ENCODE data around the gene RASSF5. TPM values are rescaled to one million over a fixed set of nuclear protein-coding genes. Genes with fewer than 3 reads are reported as not detected.
"Not testable (repeated sequence)": the region's sequence is repeated elsewhere in the genome, so short reads cannot be mapped to it uniquely, and the experiment has no call there.

The RASSF5 gene
- polyA plus RNA-seq, 1 of the 3 experiments (the other 2 are of a cell fraction), result 2.2 TPM

- TF ChIP-seq MXI1 (IDR thresholded peaks at IDR 0.05; ENCODE audit: low read depth, low read length) (no peak), FOXJ3 (CRISPR knock-in tag; IDR thresholded peaks at IDR 0.05) (no peak), SIN3A (IDR thresholded peaks at IDR 0.05; ENCODE audit: borderline replicate concordance, low read depth, low read length) (no peak), ELF1 (IDR thresholded peaks at IDR 0.05) (no peak), MEF2A (IDR thresholded peaks at IDR 0.05; ENCODE audit: borderline replicate concordance, low read depth) (no peak), POLR2AphosphoS5 (IDR thresholded peaks at IDR 0.05; ENCODE audit: low read depth, low read length) (no peak), TAF1 (IDR thresholded peaks at IDR 0.05; ENCODE audit: borderline replicate concordance, low read depth, low read length) (no peak)
These were observed 73.2 kb downstream of the RASSF5 start (continued) for GRCh38 chr1:206580438-206581113.

GRCh38 chr1:206581114-206581497, 73.8 kb downstream of the RASSF5 start:
- H3K9me2 ChIP-seq; DNase-seq; H3K27me3 ChIP-seq (ENCODE audit: insufficient read depth); H2AFZ ChIP-seq (ENCODE audit: low read depth); H4K20me1 ChIP-seq (ENCODE audit: insufficient read depth); H3K79me2 ChIP-seq (ENCODE audit: insufficient read depth); H3K4me3 ChIP-seq (ENCODE audit: low read depth in 2 of 2, low read length in 1 of 2); H3K36me3 ChIP-seq (replicated peaks in 1 of 2; ENCODE audit: control insufficient read depth in 1 of 2, insufficient read depth in 2 of 2, low read length in 1 of 2); H3K27ac ChIP-seq (ENCODE audit: low read depth in 2 of 2, low read length in 1 of 2); H3F3A ChIP-seq (replicated peaks; ENCODE audit: insufficient read depth); H3K4me2 ChIP-seq; POLR2A ChIA-PET; H3K9ac ChIP-seq; H3K9me3 ChIP-seq: not testable (repeated sequence)
- peaks cover 0 to 14% of the 10 kb centered on the region in 2 experiments; a peak in 2 of 4 replicates for H3K4me1 ChIP-seq (ENCODE audit: control insufficient read depth in 1 of 2, insufficient read depth in 2 of 2, low read depth in 1 of 2, low read length in 1 of 2)
- CTCF ChIA-PET, result interaction anchor here (1.0 to 12.7 kb wide), 6 partner anchors 41 to 119 kb away, joined by 3 to 241 read pairs (median 12); no protein-coding TSS in a partner anchor
- WGBS (ENCODE audit: low lambda C conversion rate), result 89% methylated on average over 7 of the region's 7 CpGs

GRCh38 chr1:206581571-206581981, 74.2 kb downstream of the RASSF5 start:
- H3K4me3 ChIP-seq (ENCODE audit: low read depth in 2 of 2, low read length in 1 of 2), result no peak overlapping the region
- peaks cover 0 to 14% of the 10 kb centered on the region in 2 experiments; a peak in 2 of 4 replicates for H3K4me1 ChIP-seq (ENCODE audit: control insufficient read depth in 1 of 2, insufficient read depth in 2 of 2, low read depth in 1 of 2, low read length in 1 of 2)
- CTCF ChIA-PET, result interaction anchor here (1.0 to 12.7 kb wide), 5 partner anchors 41 to 119 kb away, joined by 3 to 241 read pairs (median 16); no protein-coding TSS in a partner anchor
- no peaks in the 10 kb centered on the region for H4K20me1 ChIP-seq (ENCODE audit: insufficient read depth)
- H3K27ac ChIP-seq (ENCODE audit: low read depth in 2 of 2, low read length in 1 of 2), result no peak overlapping the region
- H3K9ac ChIP-seq, result no peak overlapping the region
- no peak overlapping the region for H3K4me2 ChIP-seq
- WGBS (ENCODE audit: low lambda C conversion rate), result 77% methylated on average over 3 of the region's 10 CpGs
- no peak overlapping the region for H2AFZ ChIP-seq (ENCODE audit: low read depth)
- no peaks in the 10 kb centered on the region for H3K79me2 ChIP-seq (ENCODE audit: insufficient read depth)
- no peaks in the 10 kb centered on the region for H3K27me3 ChIP-seq (ENCODE audit: insufficient read depth)
- H3K9me2 ChIP-seq, result no peaks in the 10 kb centered on the region
- TF ChIP-seq EZH2phosphoT487 (IDR thresholded peaks at IDR 0.05; ENCODE audit: borderline replicate concordance, low read depth), result no peak
- no peak for TF ChIP-seq MXI1 (IDR thresholded peaks at IDR 0.05; ENCODE audit: low read depth, low read length)
- TF ChIP-seq, protein P1, sequence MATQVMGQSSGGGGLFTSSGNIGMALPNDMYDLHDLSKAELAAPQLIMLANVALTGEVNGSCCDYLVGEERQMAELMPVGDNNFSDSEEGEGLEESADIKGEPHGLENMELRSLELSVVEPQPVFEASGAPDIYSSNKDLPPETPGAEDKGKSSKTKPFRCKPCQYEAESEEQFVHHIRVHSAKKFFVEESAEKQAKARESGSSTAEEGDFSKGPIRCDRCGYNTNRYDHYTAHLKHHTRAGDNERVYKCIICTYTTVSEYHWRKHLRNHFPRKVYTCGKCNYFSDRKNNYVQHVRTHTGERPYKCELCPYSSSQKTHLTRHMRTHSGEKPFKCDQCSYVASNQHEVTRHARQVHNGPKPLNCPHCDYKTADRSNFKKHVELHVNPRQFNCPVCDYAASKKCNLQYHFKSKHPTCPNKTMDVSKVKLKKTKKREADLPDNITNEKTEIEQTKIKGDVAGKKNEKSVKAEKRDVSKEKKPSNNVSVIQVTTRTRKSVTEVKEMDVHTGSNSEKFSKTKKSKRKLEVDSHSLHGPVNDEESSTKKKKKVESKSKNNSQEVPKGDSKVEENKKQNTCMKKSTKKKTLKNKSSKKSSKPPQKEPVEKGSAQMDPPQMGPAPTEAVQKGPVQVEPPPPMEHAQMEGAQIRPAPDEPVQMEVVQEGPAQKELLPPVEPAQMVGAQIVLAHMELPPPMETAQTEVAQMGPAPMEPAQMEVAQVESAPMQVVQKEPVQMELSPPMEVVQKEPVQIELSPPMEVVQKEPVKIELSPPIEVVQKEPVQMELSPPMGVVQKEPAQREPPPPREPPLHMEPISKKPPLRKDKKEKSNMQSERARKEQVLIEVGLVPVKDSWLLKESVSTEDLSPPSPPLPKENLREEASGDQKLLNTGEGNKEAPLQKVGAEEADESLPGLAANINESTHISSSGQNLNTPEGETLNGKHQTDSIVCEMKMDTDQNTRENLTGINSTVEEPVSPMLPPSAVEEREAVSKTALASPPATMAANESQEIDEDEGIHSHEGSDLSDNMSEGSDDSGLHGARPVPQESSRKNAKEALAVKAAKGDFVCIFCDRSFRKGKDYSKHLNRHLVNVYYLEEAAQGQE (IDR thresholded peaks at IDR 0.05; ENCODE audit: low read depth, low read length), result no peak
- TF ChIP-seq JUND (IDR thresholded peaks at IDR 0.05), result no peak
- no peak for TF ChIP-seq RXRA (IDR thresholded peaks at IDR 0.05; ENCODE audit: borderline replicate concordance, low read depth)
- TF ChIP-seq ELF1 (IDR thresholded peaks at IDR 0.05), result no peak
- TF ChIP-seq TCF12 (IDR thresholded peaks at IDR 0.05), result no peak
- TF ChIP-seq SMC3 (IDR thresholded peaks at IDR 0.05; ENCODE audit: low read depth, low read length), result no peak
- TF ChIP-seq CTCF (IDR thresholded peaks at IDR 0.05), result no peak
- no peak for DNase-seq
- POLR2A ChIA-PET, result no interaction called here
- H3F3A ChIP-seq (replicated peaks; ENCODE audit: insufficient read depth), result no peaks in the 10 kb centered on the region
- H3K36me3 ChIP-seq (replicated peaks in 1 of 2; ENCODE audit: control insufficient read depth in 1 of 2, insufficient read depth in 2 of 2, low read length in 1 of 2), result peaks cover 0 to 6% of the 10 kb centered on the region in 2 experiments
- H3K9me3 ChIP-seq, result no peaks in the 10 kb centered on the region
